Neuronal stem cell (in vitro differentiated cells): ENCODE results near the gene GLI3.

Experiments
- DNase-seq: peaks from one replicate; pipeline ENCODE4 v3.0.0-alpha.2; 2013; ENCODE audit warnings: low spot score
- H2AFZ ChIP-seq: one replicate; pipeline ENCODE4 v1.6.1; 2013; ENCODE audit warnings: mild to moderate bottlenecking, low read length, inconsistent platforms
- H2AK5ac ChIP-seq: 2 replicates; pipeline ENCODE4 v1.6.1; 2013; ENCODE audit warnings: low read depth, mild to moderate bottlenecking, inconsistent platforms, low read length, moderate library complexity, mixed read lengths
- H2BK120ac ChIP-seq: 2 replicates; pipeline ENCODE4 v1.6.1; 2013; ENCODE audit warnings: low read depth, mild to moderate bottlenecking, inconsistent platforms, low read length, moderate library complexity, mixed read lengths
- H2BK12ac ChIP-seq: one replicate; pipeline ENCODE4 v1.6.1; 2013; ENCODE audit warnings: low read length, inconsistent platforms
- H2BK15ac ChIP-seq: 2 replicates; pipeline ENCODE4 v1.6.1; 2013; ENCODE audit warnings: mild to moderate bottlenecking, low read length, inconsistent platforms, mixed read lengths
- H2BK5ac ChIP-seq: one replicate; pipeline ENCODE4 v1.6.1; 2013; ENCODE audit warnings: inconsistent platforms, mild to moderate bottlenecking, low read length, moderate library complexity
- H3K14ac ChIP-seq: one replicate; pipeline ENCODE4 v1.6.1; 2013; ENCODE audit warnings: low read length, inconsistent platforms
- H3K18ac ChIP-seq: 2 replicates; pipeline ENCODE4 v1.6.1; 2013; ENCODE audit warnings: low read length, inconsistent platforms
- H3K23ac ChIP-seq: 2 replicates; pipeline ENCODE4 v1.6.1; 2013; ENCODE audit warnings: low read depth, mild to moderate bottlenecking, mixed read lengths, low read length, inconsistent platforms; ENCODE audit not compliant: poor library complexity
- H3K27ac ChIP-seq: replicated peaks from 3 replicates; pipeline ENCODE4 v1.5.1; 2013; ENCODE audit warnings: low read length, inconsistent platforms
- H3K27me3 ChIP-seq, 3 experiments: 2 replicates each; pipeline ENCODE4 v1.6.1; 2013; ENCODE audit warnings: low read length in 3 of 3, mild to moderate bottlenecking in 2 of 3, inconsistent platforms in 1 of 3, low read depth in 1 of 3, mixed read lengths in 1 of 3, moderate library complexity in 1 of 3; ENCODE audit not compliant: control insufficient read depth in 3 of 3, insufficient read depth in 3 of 3
- H3K36me3 ChIP-seq, 2 donors: replicated peaks in 1 of 2; 2 replicates each; pipeline ENCODE4 v1.6.1; 2013; ENCODE audit warnings: low read length in 2 of 2; ENCODE audit not compliant: control insufficient read depth in 2 of 2, insufficient read depth in 2 of 2
- H3K4ac ChIP-seq: 2 replicates; pipeline ENCODE4 v1.6.1; 2013; ENCODE audit warnings: inconsistent platforms, mild to moderate bottlenecking, low read length, moderate library complexity
- H3K4me1 ChIP-seq, 2 donors: 1 replicate in 1 of 2; 2 replicates in 1 of 2; pipeline ENCODE4 v1.6.1; 2013; ENCODE audit warnings: low read length in 2 of 2, low read depth in 1 of 2; ENCODE audit not compliant: control insufficient read depth in 2 of 2, insufficient read depth in 1 of 2
- H3K4me2 ChIP-seq: one replicate; pipeline ENCODE4 v1.6.1; 2013; ENCODE audit warnings: mild to moderate bottlenecking, low read length, inconsistent platforms; ENCODE audit not compliant: insufficient read depth, poor library complexity, severe bottlenecking
- H3K4me3 ChIP-seq, 2 donors: 2 replicates each; pipeline ENCODE4 v1.5.1; 2013; ENCODE audit warnings: low read length in 2 of 2, mild to moderate bottlenecking in 2 of 2, inconsistent platforms in 1 of 2, moderate library complexity in 1 of 2
- H3K79me1 ChIP-seq: one replicate; pipeline ENCODE4 v1.6.1; 2013; ENCODE audit warnings: low read depth, mild to moderate bottlenecking, inconsistent platforms, low read length, moderate library complexity
- H3K9ac ChIP-seq: one replicate; pipeline ENCODE4 v1.6.1; 2013; ENCODE audit warnings: mild to moderate bottlenecking, low read depth, low read length, inconsistent platforms; ENCODE audit not compliant: poor library complexity
- H3K9me3 ChIP-seq, 2 donors: replicated peaks in 1 of 2; 2 replicates each; pipeline versions ENCODE3 to v1.6.1; 2013; ENCODE audit warnings: low read length in 2 of 2, mild to moderate bottlenecking in 2 of 2, inconsistent platforms in 1 of 2, low read depth in 1 of 2, mixed read lengths in 1 of 2, moderate library complexity in 1 of 2; ENCODE audit not compliant: control insufficient read depth in 2 of 2, insufficient read depth in 1 of 2
- H4K8ac ChIP-seq: one replicate; pipeline ENCODE4 v1.6.1; 2013; ENCODE audit warnings: low read depth, mild to moderate bottlenecking, inconsistent platforms, low read length, moderate library complexity
- H4K91ac ChIP-seq: one replicate; pipeline ENCODE4 v1.6.1; 2013; ENCODE audit warnings: low read length, low read depth, mild to moderate bottlenecking, inconsistent platforms; ENCODE audit not compliant: poor library complexity
- WGBS, 2 donors: extraction: QIAGEN DNeasy Blood & Tissue Kit; methylation state at CpG; one replicate each; pipeline ENCODE4 v1.1.7; 2013; ENCODE audit warnings: missing lambda C conversion rate in 2 of 2, mixed read lengths in 1 of 2; ENCODE audit not compliant: insufficient read length in 2 of 2, insufficient replicate concordance in 1 of 2; ENCODE audit errors: extremely low coverage in 2 of 2; 5-methylcytosine and 5-hydroxymethylcytosine counted together

Gene GLI3

GRCh38 chr7:42002654-42003053, 234.4 kb downstream of the GLI3 start:
- H2AFZ ChIP-seq = no peak overlapping the region
- H2BK120ac ChIP-seq = no peak overlapping the region
- H3K79me1 ChIP-seq = peaks cover 2% of the 10 kb centered on the region
- H3K27ac ChIP-seq = no peak overlapping the region
- H2BK15ac ChIP-seq = no peak overlapping the region
- no peaks in the 10 kb centered on the region for H3K27me3 ChIP-seq
- WGBS, 2 donors = 100% methylated on average over 1 of the region's 2 CpGs; no CpG with 5 or more reads in 1 of the 2 donors
- H3K36me3 ChIP-seq = peaks cover 24 to 98% of the 10 kb centered on the region in 2 donors
- no peak overlapping the region for H3K9ac ChIP-seq
- no peak overlapping the region for H3K18ac ChIP-seq
- H3K4ac ChIP-seq = no peak overlapping the region
- no peak overlapping the region for H2BK12ac ChIP-seq
- H3K9me3 ChIP-seq = no peaks in the 10 kb centered on the region
- no peak overlapping the region for H4K91ac ChIP-seq
- H2BK5ac ChIP-seq = no peak overlapping the region
- DNase-seq = no peak
- H3K23ac ChIP-seq = no peak overlapping the region
- no peak overlapping the region for H3K4me3 ChIP-seq
- H4K8ac ChIP-seq = no peak overlapping the region
- no peak overlapping the region for H2AK5ac ChIP-seq
- no peaks in the 10 kb centered on the region for H3K4me1 ChIP-seq
- no peak overlapping the region for H3K14ac ChIP-seq
- H3K4me2 ChIP-seq = no peak overlapping the region

- no peaks in the 10 kb centered on the region for H3K9me3 ChIP-seq
- no peak overlapping the region for H3K9ac ChIP-seq
- H4K91ac ChIP-seq = no peak overlapping the region
- no peak overlapping the region for H3K4me3 ChIP-seq
- H2BK15ac ChIP-seq = no peak overlapping the region
- H3K36me3 ChIP-seq = peaks cover 15 to 98% of the 10 kb centered on the region in 2 donors
- H3K4ac ChIP-seq = no peak overlapping the region
- no peak overlapping the region for H2AK5ac ChIP-seq
- DNase-seq = no peak
- H3K27me3 ChIP-seq = no peaks in the 10 kb centered on the region
- H3K4me1 ChIP-seq = no peaks in the 10 kb centered on the region
- no peak overlapping the region for H3K27ac ChIP-seq
- H2AFZ ChIP-seq = no peak overlapping the region
- H3K18ac ChIP-seq = no peak overlapping the region
- WGBS, 2 donors = no CpG with 5 or more reads among the region's 6 CpGs
- H3K79me1 ChIP-seq = no peaks in the 10 kb centered on the region
- no peak overlapping the region for H3K4me2 ChIP-seq
- H2BK120ac ChIP-seq = no peak overlapping the region
- no peak overlapping the region for H4K8ac ChIP-seq
- H2BK12ac ChIP-seq = no peak overlapping the region
- no peak overlapping the region for H3K14ac ChIP-seq
- no peak overlapping the region for H2BK5ac ChIP-seq
- no peak overlapping the region for H3K23ac ChIP-seq
Observed at GRCh38 chr7:41999736-42000283, 237.2 kb downstream of the GLI3 start.

- no peak for DNase-seq
- H3K27me3 ChIP-seq = no peaks in the 10 kb centered on the region
- no peak overlapping the region for H2AFZ ChIP-seq
- H3K9me3 ChIP-seq = no peaks in the 10 kb centered on the region
- H3K27ac ChIP-seq = no peak overlapping the region
- no peak overlapping the region for H3K14ac ChIP-seq
- H2BK120ac ChIP-seq = no peak overlapping the region
- no peak overlapping the region for H2BK5ac ChIP-seq
- H3K4me2 ChIP-seq = no peak overlapping the region
- H3K79me1 ChIP-seq = no peaks in the 10 kb centered on the region
- H2BK15ac ChIP-seq = no peak overlapping the region
- H3K4me3 ChIP-seq = no peak overlapping the region
- H3K36me3 ChIP-seq = peaks cover 15 to 98% of the 10 kb centered on the region in 2 donors
- H3K9ac ChIP-seq = no peak overlapping the region
- H3K23ac ChIP-seq = no peak overlapping the region
- H2BK12ac ChIP-seq = no peak overlapping the region
- no CpG with 5 or more reads among the region's 2 CpGs for WGBS, 2 donors
- no peak overlapping the region for H4K8ac ChIP-seq
- no peak overlapping the region for H3K18ac ChIP-seq
- no peak overlapping the region for H4K91ac ChIP-seq
- no peak overlapping the region for H2AK5ac ChIP-seq
- H3K4me1 ChIP-seq = peaks cover 1 to 2% of the 10 kb centered on the region in 2 donors
- no peak overlapping the region for H3K4ac ChIP-seq
Observed at GRCh38 chr7:41998041-41998440, 239.0 kb downstream of the GLI3 start.

- no peak overlapping the region for H2BK120ac ChIP-seq
- no peak overlapping the region for H2AFZ ChIP-seq
- no peak overlapping the region for H3K23ac ChIP-seq
- no peak overlapping the region for H3K4me3 ChIP-seq
- no peak overlapping the region for H4K8ac ChIP-seq
- H3K27me3 ChIP-seq = no peaks in the 10 kb centered on the region
- DNase-seq = no peak
- H3K4me2 ChIP-seq = no peak overlapping the region
- no peak overlapping the region for H3K18ac ChIP-seq
- H3K79me1 ChIP-seq = no peaks in the 10 kb centered on the region
- WGBS, 2 donors = no CpG with 5 or more reads among the region's 2 CpGs
- peaks cover 15 to 98% of the 10 kb centered on the region in 2 donors for H3K36me3 ChIP-seq
- H2BK5ac ChIP-seq = no peak overlapping the region
- H3K4ac ChIP-seq = no peak overlapping the region
- no peak overlapping the region for H2BK15ac ChIP-seq
- no peak overlapping the region for H2AK5ac ChIP-seq
- H3K27ac ChIP-seq = no peak overlapping the region
- H3K14ac ChIP-seq = no peak overlapping the region
- no peak overlapping the region for H2BK12ac ChIP-seq
- no peak overlapping the region for H3K9ac ChIP-seq
- H3K4me1 ChIP-seq = peaks cover 1 to 2% of the 10 kb centered on the region in 2 donors
- no peak overlapping the region for H4K91ac ChIP-seq
- no peaks in the 10 kb centered on the region for H3K9me3 ChIP-seq
Observed at GRCh38 chr7:41997151-41997550, 239.9 kb downstream of the GLI3 start.
